Adipocyte (in vitro differentiated cells): ENCODE measurements around the gene SREBF2.

Source experiments
- DNase-seq: peaks from one replicate; pipeline ENCODE4 v3.0.0-alpha.2; 2015; ENCODE audit warnings: low read depth
- H3K27me3 ChIP-seq: replicated peaks from 2 replicates; pipeline ENCODE4 v1.7.0; 2013; ENCODE audit warnings: mild to moderate bottlenecking, low read length, moderate library complexity; ENCODE audit not compliant: control insufficient read depth, insufficient read depth
- H3K36me3 ChIP-seq: 2 replicates; pipeline ENCODE4 v1.7.0; 2013; ENCODE audit warnings: low read length, mild to moderate bottlenecking, moderate library complexity; ENCODE audit not compliant: control insufficient read depth, insufficient read depth, severe bottlenecking
- H3K4me1 ChIP-seq: 2 replicates; pipeline ENCODE4 v1.7.0; 2013; ENCODE audit warnings: mild to moderate bottlenecking, low read length, moderate library complexity; ENCODE audit not compliant: control insufficient read depth, insufficient read depth
- H3K4me3 ChIP-seq: 2 replicates; pipeline ENCODE4 v1.7.0; 2013; ENCODE audit warnings: mild to moderate bottlenecking, low read length, moderate library complexity
- H3K9ac ChIP-seq: 2 replicates; pipeline ENCODE4 v1.7.0; 2013; ENCODE audit warnings: mild to moderate bottlenecking, low read length, moderate library complexity
- H3K9me3 ChIP-seq: 2 replicates; pipeline ENCODE4 v1.7.0; 2013; ENCODE audit warnings: mild to moderate bottlenecking, low read length, moderate library complexity; ENCODE audit not compliant: control insufficient read depth

The SREBF2 gene

DNA sequence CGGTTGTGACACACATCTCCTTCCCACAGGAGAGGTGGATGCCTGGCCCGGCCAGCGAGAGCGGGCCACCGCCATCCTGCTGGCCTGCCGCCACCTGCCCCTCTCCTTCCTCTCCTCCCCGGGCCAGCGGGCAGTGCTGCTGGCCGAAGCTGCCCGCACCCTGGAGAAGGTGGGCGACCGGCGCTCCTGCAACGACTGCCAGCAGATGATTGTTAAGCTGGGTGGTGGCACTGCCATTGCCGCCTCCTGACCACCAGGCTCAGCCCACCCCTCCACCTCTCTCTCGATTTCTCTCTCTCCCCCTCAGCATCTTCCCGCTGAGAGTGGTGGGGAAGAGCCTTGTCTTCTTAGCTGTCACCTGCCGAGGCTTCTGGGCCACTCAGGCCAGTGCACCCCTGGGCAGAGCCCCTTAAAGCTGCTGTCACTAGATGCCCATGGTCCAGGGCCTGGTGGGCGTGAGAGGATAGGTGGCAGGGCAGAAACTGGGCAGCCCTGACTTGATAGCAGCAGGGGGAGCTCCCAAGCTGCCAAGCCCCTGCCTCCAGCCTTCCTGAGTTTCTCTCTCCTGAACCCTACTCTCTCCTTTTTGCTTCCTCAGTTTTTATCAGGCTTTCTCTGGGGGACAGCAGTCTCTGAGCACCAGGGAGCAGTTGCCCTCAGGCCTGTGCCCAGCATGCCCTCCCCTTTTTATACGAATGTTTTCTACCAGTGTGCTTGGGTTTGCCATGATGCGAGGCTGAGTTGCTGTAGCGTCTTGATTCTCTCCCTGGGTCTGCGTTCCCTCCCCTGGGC, 72.7 kb downstream of the SREBF2 start:
- Histone ChIP-seq H3K9me3 (no peaks in the 10 kb centered on the region), H3K4me1 (no peaks in the 10 kb centered on the region), H3K4me3 (no peak overlapping the region), H3K9ac (no peak overlapping the region), H3K36me3 (peaks cover 58% of the 10 kb centered on the region), H3K27me3 (no peaks in the 10 kb centered on the region)
- no peak for DNase-seq

DNA sequence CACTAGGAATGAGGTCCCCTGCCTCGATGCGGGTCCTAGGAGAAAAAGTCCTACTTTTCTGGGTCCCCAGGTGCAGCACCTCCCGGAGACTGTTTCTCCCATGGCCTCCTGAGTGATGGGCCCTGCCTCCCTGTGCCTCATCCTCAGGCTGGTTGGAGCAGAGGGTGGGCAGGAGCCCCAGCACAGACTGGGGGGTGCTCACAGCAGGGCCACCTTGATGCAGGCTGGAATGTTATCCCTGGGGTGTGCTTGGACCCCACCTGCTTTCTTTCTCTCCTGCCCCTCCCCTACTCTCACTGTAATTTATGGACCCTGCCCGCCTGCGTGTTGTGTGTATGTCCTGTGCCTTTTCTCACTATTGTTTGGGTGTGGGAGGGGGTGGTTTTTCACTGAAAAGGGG, 73.9 kb downstream of the SREBF2 start:
- peaks cover 47% of the 10 kb centered on the region for H3K36me3 ChIP-seq
- no peaks in the 10 kb centered on the region for H3K4me1 ChIP-seq
- peaks cover 8% of the 10 kb centered on the region for H3K27me3 ChIP-seq
- no peak overlapping the region for H3K4me3 ChIP-seq
- H3K9ac ChIP-seq, result no peak overlapping the region
- no peak for DNase-seq
- no peaks in the 10 kb centered on the region for H3K9me3 ChIP-seq

DNA sequence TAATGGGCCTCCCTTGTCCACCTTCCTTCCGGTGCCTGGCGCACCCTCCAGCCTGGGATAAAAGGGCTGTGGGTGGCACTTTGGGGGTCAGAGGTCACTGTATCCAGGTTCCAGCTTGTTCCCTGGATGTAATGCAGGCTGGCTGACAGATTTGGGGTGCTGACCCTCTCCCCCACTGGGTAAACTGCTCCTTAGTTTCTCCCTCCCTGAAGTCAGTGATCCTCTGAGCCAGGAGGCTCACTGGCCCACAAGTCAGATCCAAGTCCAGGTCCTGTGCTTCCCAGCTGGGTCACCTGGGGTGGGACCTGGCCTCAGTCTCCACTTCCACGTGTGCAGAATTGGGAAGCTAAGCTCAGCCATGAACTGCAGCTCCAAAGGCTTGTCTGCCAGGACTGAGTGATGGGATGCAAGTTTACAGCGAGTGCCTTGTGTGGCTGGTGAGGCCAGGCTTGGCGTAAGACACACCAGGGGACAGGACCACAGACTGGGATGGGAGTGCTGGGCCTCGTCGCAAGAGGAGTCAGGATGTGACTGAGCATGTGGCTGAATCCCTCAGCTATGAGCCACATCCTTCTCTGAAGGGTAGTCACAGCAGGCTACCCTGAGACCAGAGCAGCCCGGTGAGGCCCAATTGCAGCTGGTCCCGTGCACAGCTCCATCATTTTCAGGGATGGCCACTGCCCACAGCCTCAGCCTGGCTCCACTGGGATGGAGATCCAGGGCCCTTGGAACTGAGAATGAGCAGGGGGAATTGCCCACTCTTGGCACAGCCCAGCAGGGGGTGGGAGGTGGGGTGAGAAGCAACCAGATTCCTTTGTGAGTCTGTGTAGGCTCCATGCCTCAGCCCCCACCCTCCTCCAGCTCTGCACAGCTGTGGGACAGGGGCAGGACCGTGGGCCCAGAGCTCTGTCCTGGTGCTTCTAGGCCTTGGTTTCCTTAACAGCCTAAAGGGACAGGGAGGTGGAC, 74.8 kb downstream of the SREBF2 start:
- peaks cover 17% of the 10 kb centered on the region for H3K27me3 ChIP-seq
- no peak overlapping the region for H3K4me3 ChIP-seq
- DNase-seq, result no peak
- no peaks in the 10 kb centered on the region for H3K4me1 ChIP-seq
- H3K36me3 ChIP-seq, result peaks cover 39% of the 10 kb centered on the region
- no peaks in the 10 kb centered on the region for H3K9me3 ChIP-seq
- no peak overlapping the region for H3K9ac ChIP-seq

DNA sequence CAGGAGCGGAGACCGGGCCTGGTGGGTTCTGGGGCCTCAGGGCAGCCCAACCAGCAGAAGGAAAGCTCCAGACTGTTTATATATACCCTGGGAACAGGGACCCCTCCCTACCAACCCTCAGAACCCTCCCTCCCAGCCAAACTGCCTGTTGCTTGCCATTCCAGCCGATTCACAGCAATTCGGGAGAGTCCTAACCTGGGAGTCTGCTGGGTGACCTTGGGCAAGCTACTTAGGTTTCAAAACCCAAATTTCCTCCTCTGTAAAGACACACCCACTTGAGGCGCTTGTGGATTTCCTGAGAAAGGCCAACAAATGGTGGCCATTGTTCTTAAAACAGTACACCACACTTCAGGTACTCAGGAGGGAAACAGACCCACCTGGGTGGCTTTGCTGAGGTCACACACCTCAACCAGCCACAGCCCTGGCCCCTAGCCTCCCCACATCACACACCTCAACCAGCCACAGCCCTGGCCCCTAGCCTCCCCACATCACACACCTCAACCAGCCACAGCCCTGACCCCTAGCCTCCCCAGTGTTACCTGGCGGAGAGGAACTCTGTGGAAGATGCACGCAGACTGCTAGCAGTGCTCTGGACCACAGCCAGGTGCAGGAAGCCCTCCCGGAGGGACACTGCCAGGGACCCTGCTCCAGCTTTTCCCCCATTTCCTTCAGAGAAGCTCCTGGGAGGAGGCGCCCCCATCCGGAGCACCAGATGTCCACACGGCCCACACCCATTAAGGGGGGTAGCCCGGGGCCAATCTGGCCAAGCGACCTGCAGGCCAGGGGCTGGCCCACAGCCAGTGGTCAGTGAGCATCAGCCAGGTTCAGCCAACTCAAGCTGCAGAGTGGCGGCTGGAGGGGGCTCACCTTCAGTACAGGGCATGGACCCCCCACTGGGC, 75.8 kb downstream of the SREBF2 start:
- no peak for DNase-seq
- Histone ChIP-seq H3K9me3 (no peaks in the 10 kb centered on the region), H3K27me3 (peaks cover 24% of the 10 kb centered on the region), H3K9ac (no peak overlapping the region), H3K4me1 (no peaks in the 10 kb centered on the region), H3K4me3 (no peak overlapping the region), H3K36me3 (peaks cover 29% of the 10 kb centered on the region)

DNA sequence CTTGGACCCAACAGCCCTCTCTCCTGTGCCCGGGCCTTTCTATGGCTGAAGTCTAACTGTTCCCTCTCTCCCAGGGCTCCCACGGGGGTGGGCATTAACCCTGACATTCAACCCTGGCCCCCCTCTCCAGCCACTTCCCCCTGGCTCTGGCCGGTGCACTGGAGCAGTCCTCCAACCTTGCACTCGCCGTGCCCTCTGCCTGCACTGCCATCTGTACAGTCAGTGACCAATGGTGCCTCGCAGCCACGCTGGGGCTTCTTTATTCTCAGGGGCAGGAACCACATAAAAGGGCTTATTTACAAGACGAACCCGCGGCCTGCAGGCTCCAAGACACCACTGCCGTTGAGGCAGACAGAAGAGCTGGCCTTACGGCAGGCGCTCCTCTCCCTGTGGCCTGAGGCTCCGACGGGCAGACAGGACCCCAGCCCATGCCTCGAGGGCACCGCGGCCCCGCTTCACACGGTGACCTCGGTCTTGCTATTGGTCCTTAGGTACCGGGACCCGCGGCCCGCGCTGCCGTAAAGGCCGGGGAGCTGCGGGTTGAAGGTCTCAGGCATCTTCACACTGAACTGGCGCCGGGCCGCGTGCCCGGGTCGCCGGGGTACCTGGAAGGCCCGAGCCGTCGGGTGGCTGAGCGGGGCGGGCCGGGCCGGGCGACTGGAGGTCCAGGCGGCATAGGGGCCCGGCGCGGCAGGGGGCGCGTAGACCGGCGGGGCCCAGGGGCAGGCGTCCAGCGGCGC, 76.6 kb downstream of the SREBF2 start:
- Histone ChIP-seq H3K9me3 (no peaks in the 10 kb centered on the region), H3K4me1 (no peaks in the 10 kb centered on the region), H3K9ac (no peak overlapping the region), H3K36me3 (peaks cover 21% of the 10 kb centered on the region), H3K27me3 (peaks cover 24% of the 10 kb centered on the region), H3K4me3 (no peak overlapping the region)
- DNase-seq, result no peak

GRCh38 chr22:41910050-41911000, 77.4 kb downstream of the SREBF2 start:
- DNase-seq, result peak; percentile 66
- Histone ChIP-seq H3K4me3 (no peak overlapping the region), H3K27me3 (peaks cover 27% of the 10 kb centered on the region), H3K9ac (no peak overlapping the region), H3K36me3 (peaks cover 13% of the 10 kb centered on the region), H3K4me1 (no peaks in the 10 kb centered on the region), H3K9me3 (no peaks in the 10 kb centered on the region)

- H3K4me1 ChIP-seq, result no peaks in the 10 kb centered on the region
- H3K27me3 ChIP-seq, result peaks cover 34% of the 10 kb centered on the region
- no peak for DNase-seq
- no peak overlapping the region for H3K9ac ChIP-seq
- no peaks in the 10 kb centered on the region for H3K9me3 ChIP-seq
- peaks cover 6% of the 10 kb centered on the region for H3K36me3 ChIP-seq
- H3K4me3 ChIP-seq, result no peak overlapping the region
These were observed 78.2 kb downstream of the SREBF2 start for GRCh38 chr22:41911001-41911611.

DNA sequence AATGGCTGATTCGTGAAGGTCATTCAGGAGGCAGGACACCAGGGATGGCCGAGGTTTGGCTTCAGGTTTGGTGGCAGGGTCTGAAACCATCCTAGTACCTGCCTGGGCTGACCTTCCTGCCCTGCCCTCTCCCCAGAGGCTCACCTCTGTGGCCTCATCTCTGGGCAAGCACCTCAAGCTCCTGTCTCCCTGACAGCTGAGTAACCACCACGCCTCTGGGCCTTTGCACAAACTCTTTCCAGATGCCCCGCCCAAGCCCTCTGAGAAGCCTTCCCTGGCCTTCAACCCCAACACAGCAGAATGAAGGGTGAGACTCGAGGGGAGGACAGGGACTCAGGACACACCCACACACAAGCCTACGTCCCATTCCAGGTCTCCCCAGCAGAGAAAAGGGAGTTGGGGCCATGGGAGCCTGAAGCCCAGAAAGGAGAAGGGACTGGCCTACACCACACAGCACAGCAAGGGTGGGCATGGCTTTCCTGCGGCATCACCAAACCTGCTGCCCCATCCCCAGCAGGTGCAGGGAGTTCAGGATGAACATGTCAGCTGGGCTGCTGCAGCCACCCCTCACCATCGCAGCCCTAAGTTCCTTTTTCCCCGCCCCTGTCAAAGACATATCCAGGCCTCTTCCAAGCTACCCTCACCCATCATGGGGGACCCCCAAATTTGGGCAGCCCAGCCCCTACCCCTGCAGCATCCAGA, 79.6 kb downstream of the SREBF2 start:
- Histone ChIP-seq H3K27me3 (peaks cover 42% of the 10 kb centered on the region), H3K9ac (no peak overlapping the region), H3K4me1 (no peaks in the 10 kb centered on the region), H3K9me3 (no peaks in the 10 kb centered on the region), H3K36me3 (no peaks in the 10 kb centered on the region), H3K4me3 (no peak overlapping the region)
- DNase-seq, result no peak

DNA sequence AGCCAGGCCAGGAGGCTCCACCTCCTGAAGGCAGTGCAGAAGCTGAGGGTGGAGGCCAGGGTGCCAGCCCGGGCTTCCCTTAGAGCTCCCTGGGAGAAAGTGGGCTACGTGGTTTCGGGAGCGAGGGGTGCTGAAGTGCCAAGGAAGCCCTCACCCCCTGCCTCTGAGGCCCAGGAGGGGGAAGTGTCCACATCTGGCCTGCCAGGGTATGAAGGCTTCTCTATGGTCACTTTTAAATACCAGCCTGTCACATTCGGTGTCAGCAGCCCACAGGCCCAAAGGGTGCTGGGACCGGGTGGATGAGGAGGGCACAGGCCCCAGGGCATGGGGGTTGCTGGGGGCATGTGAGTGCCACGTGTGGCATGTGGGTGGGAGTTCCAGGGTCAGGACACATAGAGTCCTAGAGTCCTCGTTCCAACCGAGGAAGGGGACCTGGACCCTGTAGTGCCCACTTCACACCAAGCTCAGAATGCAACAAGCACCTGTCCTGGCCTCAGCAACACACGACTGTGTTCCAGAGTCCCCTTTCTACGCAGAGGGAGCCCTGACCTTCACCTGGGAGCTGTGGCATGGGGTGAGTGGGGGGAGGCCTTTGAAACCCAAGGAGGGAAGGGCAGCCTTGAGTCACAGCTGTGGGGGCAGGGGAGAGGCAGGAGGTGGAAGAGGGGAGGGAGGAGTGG, 80.3 kb downstream of the SREBF2 start:
- no peak overlapping the region for H3K9ac ChIP-seq
- H3K4me1 ChIP-seq, result no peaks in the 10 kb centered on the region
- no peaks in the 10 kb centered on the region for H3K36me3 ChIP-seq
- H3K4me3 ChIP-seq, result no peak overlapping the region
- no peaks in the 10 kb centered on the region for H3K9me3 ChIP-seq
- no peak for DNase-seq
- peaks cover 49% of the 10 kb centered on the region for H3K27me3 ChIP-seq
